ENCODE data around the gene CSRP2. TPM values are rescaled to one million over a fixed set of nuclear protein-coding genes. Genes with fewer than 3 reads are reported as not detected.

Gene CSRP2
- total RNA-seq, 1 donor from 2014 or later: 28.5 TPM

- DNase-seq (no peak), ATAC-seq (no peak)
- Histone ChIP-seq H3K9me3 (no peaks in the 10 kb centered on the region), H3K27me3 (no peaks in the 10 kb centered on the region), H3K4me1 (no peaks in the 10 kb centered on the region), H3K27ac (no peak overlapping the region), H3K4me3 (no peak overlapping the region), H3K36me3 (no peaks in the 10 kb centered on the region)
- intact Hi-C loops (cut with DNase I): no loop called here
- TF ChIP-seq, protein P1, sequence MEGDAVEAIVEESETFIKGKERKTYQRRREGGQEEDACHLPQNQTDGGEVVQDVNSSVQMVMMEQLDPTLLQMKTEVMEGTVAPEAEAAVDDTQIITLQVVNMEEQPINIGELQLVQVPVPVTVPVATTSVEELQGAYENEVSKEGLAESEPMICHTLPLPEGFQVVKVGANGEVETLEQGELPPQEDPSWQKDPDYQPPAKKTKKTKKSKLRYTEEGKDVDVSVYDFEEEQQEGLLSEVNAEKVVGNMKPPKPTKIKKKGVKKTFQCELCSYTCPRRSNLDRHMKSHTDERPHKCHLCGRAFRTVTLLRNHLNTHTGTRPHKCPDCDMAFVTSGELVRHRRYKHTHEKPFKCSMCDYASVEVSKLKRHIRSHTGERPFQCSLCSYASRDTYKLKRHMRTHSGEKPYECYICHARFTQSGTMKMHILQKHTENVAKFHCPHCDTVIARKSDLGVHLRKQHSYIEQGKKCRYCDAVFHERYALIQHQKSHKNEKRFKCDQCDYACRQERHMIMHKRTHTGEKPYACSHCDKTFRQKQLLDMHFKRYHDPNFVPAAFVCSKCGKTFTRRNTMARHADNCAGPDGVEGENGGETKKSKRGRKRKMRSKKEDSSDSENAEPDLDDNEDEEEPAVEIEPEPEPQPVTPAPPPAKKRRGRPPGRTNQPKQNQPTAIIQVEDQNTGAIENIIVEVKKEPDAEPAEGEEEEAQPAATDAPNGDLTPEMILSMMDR (IDR thresholded peaks at IDR 0.05): no peak
These were observed 6.4 kb downstream of the CSRP2 start for GRCh38 chr12:76872415-76872814.

- Histone ChIP-seq H3K36me3 (no peaks in the 10 kb centered on the region), H3K4me1 (no peaks in the 10 kb centered on the region), H3K27me3 (no peaks in the 10 kb centered on the region), H3K27ac (no peak overlapping the region), H3K9me3 (no peaks in the 10 kb centered on the region), H3K4me3 (no peak overlapping the region)
- ATAC-seq (no peak), DNase-seq (no peak)
- intact Hi-C loops (cut with DNase I): no loop called here
- TF ChIP-seq, protein P1 (IDR thresholded peaks at IDR 0.05): no peak
These were observed 7.1 kb downstream of the CSRP2 start for GRCh38 chr12:76871742-76872141.

DNA sequence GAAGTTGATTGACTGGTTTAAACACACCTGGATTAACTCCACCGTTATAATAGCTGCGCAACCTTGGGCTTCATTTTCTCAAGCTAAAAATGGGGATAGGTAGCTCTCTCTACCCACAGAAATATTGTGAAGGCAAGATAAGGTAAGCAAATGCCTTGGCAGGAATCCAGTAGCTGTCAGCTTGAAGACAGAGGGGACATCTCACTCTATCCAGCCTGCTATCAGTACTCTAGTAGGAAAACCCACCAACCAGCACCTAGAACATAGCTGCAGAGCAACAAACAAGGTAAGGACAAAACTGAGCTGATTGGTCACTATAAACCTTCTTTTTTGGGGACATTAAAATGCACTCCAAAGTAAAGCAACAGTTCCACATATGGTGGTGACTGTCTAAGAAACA, 7.7 kb downstream of the CSRP2 start:
- H3K4me1 ChIP-seq: no peaks in the 10 kb centered on the region
- no peak for ATAC-seq
- H3K27me3 ChIP-seq: no peaks in the 10 kb centered on the region
- no peak overlapping the region for H3K27ac ChIP-seq
- TF ChIP-seq, protein P1 (IDR thresholded peaks at IDR 0.05): no peak
- no peaks in the 10 kb centered on the region for H3K9me3 ChIP-seq
- no peak overlapping the region for H3K4me3 ChIP-seq
- H3K36me3 ChIP-seq: no peaks in the 10 kb centered on the region
- intact Hi-C loops (cut with DNase I): no loop called here
- no peak for DNase-seq

DNA sequence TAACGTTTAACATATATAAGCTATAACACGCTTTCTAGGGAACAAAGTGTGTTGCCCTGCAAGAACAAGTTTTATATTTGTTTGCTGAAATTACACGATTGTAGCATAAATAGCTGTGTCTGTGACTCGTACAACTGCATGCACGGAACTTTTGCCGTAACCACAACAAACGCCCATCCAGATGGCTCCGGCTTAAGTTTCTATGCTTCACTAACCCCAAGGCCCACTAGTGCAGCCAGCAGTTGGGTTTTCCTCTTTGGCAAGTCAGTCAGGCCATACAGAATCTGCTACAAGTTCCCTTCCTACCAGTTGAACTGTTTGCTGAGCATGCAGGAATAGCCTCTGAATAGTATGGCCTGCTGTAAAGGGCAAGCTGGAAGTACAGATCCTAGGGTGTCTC, 12.1 kb downstream of the CSRP2 start:
- TF ChIP-seq, protein P1 (IDR thresholded peaks at IDR 0.05): no peak
- Histone ChIP-seq H3K36me3 (no peaks in the 10 kb centered on the region), H3K27me3 (no peaks in the 10 kb centered on the region), H3K27ac (no peak overlapping the region), H3K4me1 (no peaks in the 10 kb centered on the region), H3K9me3 (no peaks in the 10 kb centered on the region), H3K4me3 (no peak overlapping the region)
- ATAC-seq (no peak), DNase-seq (no peak)
- intact Hi-C loops (cut with DNase I): no loop called here

DNA sequence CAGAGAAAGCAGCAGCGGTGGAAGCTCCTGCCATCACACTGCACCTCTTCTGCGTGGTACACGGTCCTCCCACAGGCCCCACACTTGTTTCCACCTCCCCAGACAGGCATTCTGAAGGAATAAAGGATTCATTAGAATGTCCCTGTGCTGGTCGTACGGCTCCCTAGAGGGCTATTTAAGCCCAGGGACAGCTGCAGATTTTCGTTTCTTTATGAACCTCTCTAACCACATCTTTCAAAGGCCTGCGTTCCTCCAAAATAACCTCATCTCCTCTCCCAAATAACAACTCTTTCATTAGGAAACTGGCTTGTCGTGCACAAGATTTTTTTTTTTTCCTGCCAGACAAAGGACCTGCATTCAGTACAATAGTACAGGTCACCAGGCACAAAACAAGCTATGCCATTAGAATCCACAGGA, 12.7 kb downstream of the CSRP2 start:
- H3K4me1 ChIP-seq: no peaks in the 10 kb centered on the region
- H3K9me3 ChIP-seq: no peaks in the 10 kb centered on the region
- ATAC-seq (no peak), DNase-seq (no peak)
- H3K27me3 ChIP-seq: no peaks in the 10 kb centered on the region
- no peak overlapping the region for H3K4me3 ChIP-seq
- H3K27ac ChIP-seq: no peak overlapping the region
- no peaks in the 10 kb centered on the region for H3K36me3 ChIP-seq
- intact Hi-C loops (cut with DNase I): no loop called here
- TF ChIP-seq, protein P1 (IDR thresholded peaks at IDR 0.05): no peak

DNA sequence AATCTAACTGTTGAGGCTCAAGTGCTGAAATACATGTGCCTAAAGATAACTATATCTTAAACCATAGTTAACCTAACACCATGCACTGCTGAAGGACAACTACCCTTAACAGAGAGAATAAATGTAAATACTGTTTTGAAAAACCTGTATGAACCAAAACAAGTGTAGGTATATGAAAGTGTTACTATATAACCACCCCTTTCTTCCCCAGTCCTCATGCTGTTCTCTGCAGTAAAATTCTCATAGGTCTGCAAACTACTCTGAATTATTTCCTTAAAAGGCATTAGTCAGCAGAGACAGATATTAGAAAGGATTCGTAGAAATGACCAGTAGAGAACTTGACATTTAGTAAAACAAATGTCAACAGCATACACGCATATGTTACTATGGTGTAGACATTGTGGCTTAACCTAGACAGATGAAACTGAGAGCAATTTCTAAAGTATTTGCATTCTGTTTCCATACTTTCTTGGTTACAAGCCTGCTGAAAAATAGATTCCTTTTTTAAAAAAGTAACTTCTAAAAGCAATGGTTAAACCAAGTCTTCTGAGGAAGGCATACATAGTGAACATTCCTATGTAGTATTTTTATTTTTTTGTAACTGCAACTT, 13.9 kb downstream of the CSRP2 start:
- H3K27me3 ChIP-seq: no peaks in the 10 kb centered on the region
- no peak overlapping the region for H3K4me3 ChIP-seq
- H3K36me3 ChIP-seq: no peaks in the 10 kb centered on the region
- H3K27ac ChIP-seq: no peak overlapping the region
- ATAC-seq (no peak), DNase-seq (no peak)
- H3K9me3 ChIP-seq: no peaks in the 10 kb centered on the region
- TF ChIP-seq, protein P1 (IDR thresholded peaks at IDR 0.05): no peak
- intact Hi-C loops (cut with DNase I): no loop called here
- no peaks in the 10 kb centered on the region for H3K4me1 ChIP-seq
